Measurements from ENCODE around the gene TNFRSF18. TPM values are rescaled to one million over a fixed set of nuclear protein-coding genes. Genes with fewer than 3 reads are reported as not detected.
A peak's percentile ranks its signal among the peaks of the same experiment; 100 is the strongest.

TNFRSF18 gene
- total RNA-seq, 2 donors from 2014 or later: 3.1 to 3.5 TPM

DNA sequence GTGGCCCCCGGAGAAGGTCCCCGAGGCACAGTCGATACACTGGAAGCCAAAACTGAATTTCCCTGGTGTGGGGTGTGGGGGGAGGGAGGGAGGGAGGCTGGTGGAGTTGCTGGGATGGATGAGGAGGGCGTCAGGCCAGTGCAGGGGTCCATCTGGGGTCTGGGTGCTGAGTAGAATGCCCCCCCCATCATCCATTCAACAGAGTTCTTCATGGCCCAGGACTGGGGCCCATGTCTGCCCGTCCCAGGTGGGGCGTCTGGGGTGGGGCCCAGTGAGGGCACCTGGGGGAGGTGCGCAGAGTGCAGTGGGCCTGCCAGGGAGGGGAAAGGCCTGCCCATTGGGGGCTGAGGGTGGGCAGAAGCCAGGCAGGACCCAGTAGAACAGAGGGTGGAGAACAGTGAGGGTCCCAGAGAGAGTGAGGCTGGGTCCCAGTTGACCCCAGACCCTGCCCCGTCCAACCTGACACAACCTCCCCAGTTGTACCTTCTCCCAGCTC, 1.9 kb downstream of the TNFRSF18 start:
- Histone ChIP-seq H3K4me3 (no peak overlapping the region), H3K9me3 (no peaks in the 10 kb centered on the region), H3K4me1 (replicated peaks) (peaks cover 4% of the 10 kb centered on the region), H3K27ac (no peak overlapping the region), H3K36me3 (no peaks in the 10 kb centered on the region), H3K27me3 (replicated peaks; ENCODE audit: insufficient read depth) (no peaks in the 10 kb centered on the region)
- no peak for DNase-seq (ENCODE audit: low spot score)
- 96% methylated on average over 8 of the region's 8 CpGs for WGBS
- TF ChIP-seq, protein P1, sequence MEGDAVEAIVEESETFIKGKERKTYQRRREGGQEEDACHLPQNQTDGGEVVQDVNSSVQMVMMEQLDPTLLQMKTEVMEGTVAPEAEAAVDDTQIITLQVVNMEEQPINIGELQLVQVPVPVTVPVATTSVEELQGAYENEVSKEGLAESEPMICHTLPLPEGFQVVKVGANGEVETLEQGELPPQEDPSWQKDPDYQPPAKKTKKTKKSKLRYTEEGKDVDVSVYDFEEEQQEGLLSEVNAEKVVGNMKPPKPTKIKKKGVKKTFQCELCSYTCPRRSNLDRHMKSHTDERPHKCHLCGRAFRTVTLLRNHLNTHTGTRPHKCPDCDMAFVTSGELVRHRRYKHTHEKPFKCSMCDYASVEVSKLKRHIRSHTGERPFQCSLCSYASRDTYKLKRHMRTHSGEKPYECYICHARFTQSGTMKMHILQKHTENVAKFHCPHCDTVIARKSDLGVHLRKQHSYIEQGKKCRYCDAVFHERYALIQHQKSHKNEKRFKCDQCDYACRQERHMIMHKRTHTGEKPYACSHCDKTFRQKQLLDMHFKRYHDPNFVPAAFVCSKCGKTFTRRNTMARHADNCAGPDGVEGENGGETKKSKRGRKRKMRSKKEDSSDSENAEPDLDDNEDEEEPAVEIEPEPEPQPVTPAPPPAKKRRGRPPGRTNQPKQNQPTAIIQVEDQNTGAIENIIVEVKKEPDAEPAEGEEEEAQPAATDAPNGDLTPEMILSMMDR (IDR thresholded peaks at IDR 0.05): no peak
- TF ChIP-seq POLR2A (IDR thresholded peaks at IDR 0.05): no peak
- TF ChIP-seq POLR2AphosphoS5 (IDR thresholded peaks at IDR 0.05): no peak
- intact Hi-C loops (cut with DNase I): no loop called here

DNA sequence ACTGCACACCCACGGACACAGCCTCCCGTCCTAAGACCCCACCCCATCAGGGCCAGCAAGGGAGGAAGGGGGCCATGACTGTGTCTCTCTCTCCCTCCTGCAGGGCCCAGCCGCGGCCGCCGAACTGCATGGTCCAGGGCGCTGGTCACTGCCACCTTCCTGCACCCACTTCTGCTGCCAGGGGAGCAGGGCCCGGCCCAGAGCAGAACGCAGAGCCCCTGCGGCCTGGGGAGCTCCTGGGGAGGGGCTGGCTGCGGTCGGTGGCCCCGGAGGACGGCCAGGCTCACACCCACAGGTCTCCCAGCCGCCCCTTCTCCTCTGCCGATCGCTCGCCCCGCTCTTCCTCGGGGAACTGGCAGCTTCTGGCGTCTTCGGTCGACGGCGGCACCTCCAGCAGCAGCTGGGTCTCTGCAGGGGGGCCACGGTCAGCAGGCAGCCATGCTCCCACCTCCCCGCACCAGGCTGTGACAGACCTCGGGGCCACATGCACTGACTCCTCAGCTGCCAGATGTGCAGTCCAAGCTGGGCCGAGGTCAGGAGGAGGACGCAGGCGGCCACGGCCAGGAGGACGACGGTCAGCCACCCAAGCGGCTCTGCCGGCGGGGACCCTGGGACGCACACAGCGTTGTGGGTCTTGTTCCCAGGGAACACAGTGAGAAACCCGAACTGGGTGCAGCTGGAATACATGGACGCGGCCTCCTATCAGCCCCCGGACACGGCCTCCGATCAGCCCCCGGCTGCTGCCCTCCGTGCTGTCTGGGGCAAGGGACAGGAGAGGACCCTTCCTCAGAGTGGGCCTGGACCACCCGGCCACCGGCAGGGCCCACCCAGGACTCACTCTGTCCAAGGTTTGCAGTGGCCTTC, 2.6 kb downstream of the TNFRSF18 start:
- Histone ChIP-seq H3K27ac (no peak overlapping the region), H3K4me3 (no peak overlapping the region), H3K27me3 (replicated peaks; ENCODE audit: insufficient read depth) (no peaks in the 10 kb centered on the region), H3K4me1 (replicated peaks) (peaks cover 4% of the 10 kb centered on the region), H3K9me3 (no peaks in the 10 kb centered on the region), H3K36me3 (no peaks in the 10 kb centered on the region)
- WGBS: 89% methylated on average over 49 of the region's 49 CpGs
- intact Hi-C loops (cut with DNase I): no loop called here
- no peak for DNase-seq (ENCODE audit: low spot score)
- TF ChIP-seq, protein P1 (IDR thresholded peaks at IDR 0.05): no peak
- TF ChIP-seq POLR2AphosphoS5 (IDR thresholded peaks at IDR 0.05): no peak
- TF ChIP-seq POLR2A (IDR thresholded peaks at IDR 0.05): no peak

DNA sequence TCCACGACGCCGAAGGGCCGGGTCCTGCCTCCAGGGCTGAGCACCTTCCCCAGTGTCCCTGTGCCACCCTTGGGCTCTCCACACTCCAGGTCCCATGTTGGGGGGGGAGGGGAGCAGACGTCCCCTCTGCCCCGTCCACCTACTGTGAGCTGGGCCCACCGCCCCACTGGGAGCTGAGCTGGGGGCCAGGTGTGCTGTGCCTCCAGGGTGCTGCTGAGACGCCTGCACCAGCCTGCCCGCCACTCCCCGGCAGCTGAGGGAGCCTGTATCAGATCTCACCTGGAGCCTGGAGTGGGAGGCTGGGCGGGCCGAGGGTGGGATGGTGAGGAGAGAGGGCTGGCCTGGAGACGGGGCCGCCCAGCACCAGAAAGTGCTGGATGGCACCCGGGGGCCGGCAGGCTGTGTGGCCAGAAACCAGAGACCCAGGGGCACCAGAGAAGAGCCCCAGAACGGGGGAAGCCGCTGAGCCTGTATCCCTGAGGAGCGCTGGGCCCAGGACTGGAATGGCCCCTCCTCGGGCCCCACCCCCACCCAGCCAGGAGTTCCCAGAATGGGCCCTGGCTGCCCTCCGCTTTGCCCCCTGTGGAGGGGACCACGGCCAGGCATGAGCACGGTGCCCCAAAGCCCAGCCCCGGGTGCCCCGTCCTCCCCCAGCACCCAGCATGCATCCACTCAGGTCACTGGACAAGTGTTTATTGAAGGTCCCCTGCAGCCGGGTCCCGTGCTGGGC, 3.4 kb downstream of the TNFRSF18 start:
- WGBS: 48% methylated on average over 27 of the region's 27 CpGs
- DNase-seq (ENCODE audit: low spot score): no peak
- TF ChIP-seq, protein P1 (IDR thresholded peaks at IDR 0.05): no peak
- no peak for TF ChIP-seq POLR2A (IDR thresholded peaks at IDR 0.05)
- no peak for TF ChIP-seq POLR2AphosphoS5 (IDR thresholded peaks at IDR 0.05)
- Histone ChIP-seq H3K36me3 (no peaks in the 10 kb centered on the region), H3K27me3 (replicated peaks; ENCODE audit: insufficient read depth) (no peaks in the 10 kb centered on the region), H3K9me3 (no peaks in the 10 kb centered on the region), H3K27ac (no peak overlapping the region), H3K4me1 (replicated peaks) (peaks cover 4% of the 10 kb centered on the region), H3K4me3 (no peak overlapping the region)
- intact Hi-C loops (cut with DNase I): no loop called here

DNA sequence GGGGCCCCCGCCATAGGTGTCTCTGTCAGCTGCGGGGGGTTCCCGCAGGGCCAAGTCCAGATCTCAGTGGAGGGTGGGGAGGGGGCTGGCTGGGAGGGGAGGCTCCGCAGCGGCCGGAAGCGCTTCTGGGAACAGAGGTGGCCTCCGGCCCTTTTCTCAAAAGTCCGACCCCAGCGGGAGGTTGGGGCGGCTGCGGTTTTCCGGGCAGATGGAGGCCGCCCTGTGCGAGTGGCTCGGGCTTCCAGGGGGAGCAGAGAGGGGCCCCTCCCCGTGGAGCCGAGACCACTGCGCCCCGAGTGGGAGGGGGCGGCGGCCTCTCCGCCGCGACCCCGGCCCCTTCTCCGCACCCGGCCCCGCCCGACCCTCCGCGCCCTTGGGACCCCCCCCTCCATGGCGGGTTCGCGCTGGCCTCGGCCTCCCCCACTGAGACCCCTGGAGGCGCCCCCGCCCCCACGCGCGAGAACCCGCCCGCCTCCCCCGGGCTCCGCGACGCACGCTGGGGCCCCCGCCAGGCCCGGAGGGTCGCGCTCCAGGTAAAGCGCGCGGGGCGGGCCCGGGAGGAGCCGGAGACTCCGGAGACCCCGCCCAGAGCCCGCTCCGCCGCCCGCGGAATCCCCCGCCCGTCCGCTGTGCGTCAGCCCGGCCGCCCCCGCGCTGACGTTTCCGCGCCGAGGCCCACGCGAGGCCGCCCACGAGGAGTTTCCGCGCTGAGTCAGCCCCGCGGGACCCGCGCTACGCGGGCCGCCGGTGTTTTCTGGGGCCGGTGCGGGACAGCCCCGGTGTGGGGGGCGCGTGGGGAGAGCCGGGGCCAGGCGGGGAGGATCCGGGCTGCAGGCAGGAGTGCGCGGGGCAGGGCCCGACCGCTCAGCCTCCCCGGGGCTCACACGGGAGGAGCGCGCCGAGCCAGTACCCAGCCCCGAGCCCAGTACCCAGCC, 5.2 kb downstream of the TNFRSF18 start:
- TF ChIP-seq, protein P1 (IDR thresholded peaks at IDR 0.05): no peak
- TF ChIP-seq POLR2A (IDR thresholded peaks at IDR 0.05): peak; percentile 42
- Histone ChIP-seq H3K36me3 (no peaks in the 10 kb centered on the region), H3K9me3 (no peaks in the 10 kb centered on the region), H3K4me3 (peak overlapping the region; percentile 39 to 48), H3K4me1 (replicated peaks) (no peaks in the 10 kb centered on the region), H3K27me3 (replicated peaks; ENCODE audit: insufficient read depth) (no peaks in the 10 kb centered on the region), H3K27ac (peak overlapping the region in 1 of 2 donors; percentile 48)
- intact Hi-C loops (cut with DNase I): no loop called here
- peak; percentile 30 for DNase-seq (ENCODE audit: low spot score)
- WGBS: 3% methylated on average over 42 of the region's 109 CpGs

Data from prostate gland (tissue), 2 donors.